Duodenal mucosa (tissue), 2 donors: ENCODE data around the gene LTBP4.
A peak's percentile ranks its signal among the peaks of the same experiment; 100 is the strongest.

Experiments used
- H3K27ac ChIP-seq: one replicate; pipeline ENCODE4 v1.7.0; 2013; ENCODE audit warnings: low read depth, low read length
- H3K27me3 ChIP-seq, 2 donors: one replicate each; pipeline ENCODE4 v1.7.0; 2013; ENCODE audit warnings: low read length in 2 of 2, control low read depth in 1 of 2; ENCODE audit not compliant: insufficient read depth in 2 of 2, control insufficient read depth in 1 of 2
- H3K36me3 ChIP-seq, 2 donors: one replicate each; pipeline ENCODE4 v1.7.0; 2013; ENCODE audit warnings: low read length in 2 of 2, control low read depth in 1 of 2; ENCODE audit not compliant: insufficient read depth in 2 of 2, control insufficient read depth in 1 of 2
- H3K4me1 ChIP-seq, 2 donors: one replicate each; pipeline ENCODE4 v1.7.0; 2013; ENCODE audit warnings: low read length in 2 of 2, control low read depth in 1 of 2; ENCODE audit not compliant: insufficient read depth in 2 of 2, control insufficient read depth in 1 of 2
- H3K4me3 ChIP-seq, 2 donors: one replicate each; pipeline ENCODE4 v1.7.0; 2013; ENCODE audit warnings: low read length in 2 of 2, low read depth in 1 of 2
- H3K9ac ChIP-seq, 2 donors: one replicate each; pipeline ENCODE4 v1.7.0; 2013; ENCODE audit warnings: low read length in 2 of 2, low read depth in 1 of 2
- H3K9me3 ChIP-seq, 2 donors: one replicate each; pipeline ENCODE4 v1.7.0; 2013; ENCODE audit warnings: low read length in 2 of 2, control low read depth in 1 of 2; ENCODE audit not compliant: control insufficient read depth in 1 of 2

The LTBP4 gene

GRCh38 chr19:40663695-40664692 is 62.8 kb downstream of the LTBP4 start:
- Histone ChIP-seq H3K4me3 (peak overlapping the region; percentile 75 to 84), H3K9ac (peak overlapping the region; percentile 48 to 63), H3K9me3 (no peaks in the 10 kb centered on the region), H3K27ac (peak overlapping the region; percentile 60), H3K27me3 (no peaks in the 10 kb centered on the region), H3K4me1 (peaks cover 0 to 7% of the 10 kb centered on the region in 2 donors), H3K36me3 (peaks cover 4 to 7% of the 10 kb centered on the region in 2 donors)

- Histone ChIP-seq H3K9ac (no peak overlapping the region), H3K36me3 (peaks cover 23 to 29% of the 10 kb centered on the region in 2 donors), H3K27ac (no peak overlapping the region)
Measured at GRCh38 chr19:40666803-40667438, 65.8 kb downstream of the LTBP4 start.

GRCh38 chr19:40667602-40668001 is 66.4 kb downstream of the LTBP4 start:
- H3K4me3 ChIP-seq, result no peak overlapping the region
- H3K9ac ChIP-seq, result no peak overlapping the region
- peaks cover 0 to 7% of the 10 kb centered on the region in 2 donors for H3K4me1 ChIP-seq
- H3K27me3 ChIP-seq, result no peaks in the 10 kb centered on the region
- no peaks in the 10 kb centered on the region for H3K9me3 ChIP-seq
- no peak overlapping the region for H3K27ac ChIP-seq
- peaks cover 27 to 36% of the 10 kb centered on the region in 2 donors for H3K36me3 ChIP-seq

More at GRCh38 chr19:40666803-40667438, 65.8 kb downstream of the LTBP4 start:
- Histone ChIP-seq H3K4me1 (peaks cover 0 to 7% of the 10 kb centered on the region in 2 donors), H3K27me3 (no peaks in the 10 kb centered on the region), H3K9me3 (no peaks in the 10 kb centered on the region), H3K4me3 (no peak overlapping the region)

GRCh38 chr19:40668991-40669614 is 67.9 kb downstream of the LTBP4 start:
- Histone ChIP-seq H3K4me3 (no peak overlapping the region), H3K9ac (no peak overlapping the region), H3K27me3 (no peaks in the 10 kb centered on the region), H3K36me3 (peaks cover 35 to 48% of the 10 kb centered on the region in 2 donors), H3K9me3 (no peaks in the 10 kb centered on the region), H3K4me1 (no peaks in the 10 kb centered on the region), H3K27ac (no peak overlapping the region)

- Histone ChIP-seq H3K9ac (no peak overlapping the region), H3K36me3 (peaks cover 35 to 58% of the 10 kb centered on the region in 2 donors), H3K9me3 (no peaks in the 10 kb centered on the region), H3K27ac (no peak overlapping the region), H3K27me3 (no peaks in the 10 kb centered on the region), H3K4me1 (no peaks in the 10 kb centered on the region), H3K4me3 (no peak overlapping the region)
Measured at GRCh38 chr19:40671404-40671803, 70.2 kb downstream of the LTBP4 start.

GRCh38 chr19:40672038-40672437 is 70.9 kb downstream of the LTBP4 start:
- Histone ChIP-seq H3K36me3 (peaks cover 35 to 60% of the 10 kb centered on the region in 2 donors), H3K4me3 (no peak overlapping the region), H3K9ac (no peak overlapping the region), H3K4me1 (no peaks in the 10 kb centered on the region), H3K9me3 (no peaks in the 10 kb centered on the region), H3K27ac (no peak overlapping the region), H3K27me3 (no peaks in the 10 kb centered on the region)

- Histone ChIP-seq H3K9ac (no peak overlapping the region), H3K27ac (no peak overlapping the region), H3K36me3 (peaks cover 35 to 64% of the 10 kb centered on the region in 2 donors)
Measured at GRCh38 chr19:40672573-40673299, 71.6 kb downstream of the LTBP4 start.

GRCh38 chr19:40673397-40673796 is 72.2 kb downstream of the LTBP4 start:
- Histone ChIP-seq H3K9me3 (no peaks in the 10 kb centered on the region), H3K27ac (no peak overlapping the region), H3K27me3 (no peaks in the 10 kb centered on the region), H3K9ac (no peak overlapping the region), H3K36me3 (peaks cover 35 to 71% of the 10 kb centered on the region in 2 donors), H3K4me1 (no peaks in the 10 kb centered on the region), H3K4me3 (no peak overlapping the region)

More at GRCh38 chr19:40672573-40673299, 71.6 kb downstream of the LTBP4 start:
- no peak overlapping the region for H3K4me3 ChIP-seq
- no peaks in the 10 kb centered on the region for H3K9me3 ChIP-seq
- H3K27me3 ChIP-seq, result no peaks in the 10 kb centered on the region
- H3K4me1 ChIP-seq, result no peaks in the 10 kb centered on the region

- Histone ChIP-seq H3K27me3 (no peaks in the 10 kb centered on the region), H3K4me1 (no peaks in the 10 kb centered on the region), H3K36me3 (peaks cover 28 to 69% of the 10 kb centered on the region in 2 donors), H3K4me3 (no peak overlapping the region), H3K27ac (no peak overlapping the region), H3K9ac (no peak overlapping the region), H3K9me3 (no peaks in the 10 kb centered on the region)
Measured at GRCh38 chr19:40674291-40674690, 73.1 kb downstream of the LTBP4 start.
